HTR-8/SVneo (cell line): ENCODE results near the gene CHAF1A.

Source experiments
- DNase-seq: peaks from one replicate; pipeline ENCODE4 v3.0.0; 2011; ENCODE audit warnings: low spot score, mixed read lengths; ENCODE audit not compliant: insufficient read length
- FAIRE-seq: peaks from 2 replicates; lab custom pipeline; 2011; peaks lifted over from hg19 to GRCh38; lab: Jason Lieb, UNC

The CHAF1A gene

DNA sequence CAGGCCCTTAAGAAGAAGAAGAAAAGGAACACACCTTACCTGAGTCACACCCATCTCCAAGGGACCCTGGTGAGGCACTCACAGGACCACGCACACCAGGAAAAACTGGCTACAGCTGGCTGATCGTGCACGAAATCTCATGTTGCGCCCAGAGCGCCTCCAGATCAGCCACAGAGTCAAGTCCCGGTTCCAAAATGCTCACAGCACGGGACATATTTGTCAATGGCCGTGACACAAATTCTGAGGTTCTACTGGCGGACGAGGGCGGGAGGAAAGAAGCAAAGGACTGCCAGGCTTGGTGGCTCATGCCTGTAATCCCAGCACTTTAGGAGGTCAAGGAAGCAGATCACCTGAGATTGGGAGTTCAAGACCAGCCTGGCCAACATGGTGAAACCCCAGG lies 23.6 kb upstream of the CHAF1A start:
- FAIRE-seq = no peak
- DNase-seq = no peak

DNA sequence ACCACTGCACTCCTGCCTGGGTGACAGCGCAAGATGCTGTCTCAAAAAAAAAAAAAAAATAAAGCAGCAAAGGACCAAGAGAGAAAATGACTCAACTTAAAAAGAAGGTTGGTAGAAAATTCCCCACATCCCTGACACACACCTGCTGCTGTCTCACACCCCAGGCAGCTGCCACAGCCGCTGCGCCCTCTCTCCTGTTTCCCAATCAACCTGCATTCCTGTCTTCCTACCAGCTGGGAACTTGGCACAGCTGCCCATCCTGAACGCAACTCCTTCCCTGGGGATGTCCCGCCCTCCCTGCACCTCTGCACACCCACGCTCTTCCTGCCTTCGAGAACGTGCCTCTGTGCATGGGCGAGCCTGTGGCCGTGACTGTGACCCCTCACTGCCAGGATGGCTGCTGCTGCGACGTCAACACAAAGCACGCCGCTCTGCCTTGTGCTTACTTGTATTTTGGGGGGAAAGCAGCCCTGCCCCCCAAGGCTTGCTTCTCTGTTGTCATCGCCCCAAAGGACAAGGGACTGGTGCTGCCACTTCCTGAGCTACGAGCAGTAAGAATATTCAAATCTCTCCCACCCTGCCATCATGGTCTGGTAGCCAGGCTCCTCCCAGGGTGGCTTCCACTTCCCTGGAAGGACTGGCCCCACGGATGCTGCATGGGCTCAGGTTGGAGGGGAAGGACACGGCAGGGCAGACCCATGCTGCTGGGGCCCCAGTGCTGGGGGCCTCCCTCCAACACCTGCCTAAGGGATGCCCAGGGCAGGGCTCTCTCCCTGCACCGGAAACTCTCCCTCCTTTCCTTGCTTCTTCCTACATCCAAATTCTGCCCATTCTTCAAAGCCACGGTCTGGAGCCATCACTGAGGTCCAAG lies 22.8 kb upstream of the CHAF1A start:
- DNase-seq = no peak
- FAIRE-seq = no peak

DNA sequence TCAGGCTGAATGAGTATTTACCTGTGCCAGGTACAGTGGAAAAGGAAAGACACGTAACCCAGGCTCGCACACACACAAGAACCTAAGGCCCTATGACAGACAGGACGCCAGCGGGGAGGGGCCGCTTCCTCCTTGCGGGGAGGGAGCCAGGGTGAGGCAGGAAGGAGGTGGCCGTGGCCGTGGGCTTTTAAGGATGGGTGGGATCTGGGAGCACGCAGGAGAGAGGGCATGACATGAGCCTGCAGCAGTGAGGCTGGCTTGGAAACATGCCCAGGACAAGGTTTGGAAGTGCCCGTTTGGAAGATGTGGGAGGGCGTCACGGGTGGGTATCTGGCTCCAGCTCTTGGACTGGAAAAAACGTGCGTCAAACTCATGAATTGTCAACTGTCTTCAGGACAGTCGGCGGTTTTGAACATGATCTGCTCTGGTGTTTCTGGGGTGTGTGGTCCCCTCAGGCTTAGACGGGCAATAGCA lies 22.1 kb upstream of the CHAF1A start:
- no peak for FAIRE-seq
- DNase-seq = no peak

DNA sequence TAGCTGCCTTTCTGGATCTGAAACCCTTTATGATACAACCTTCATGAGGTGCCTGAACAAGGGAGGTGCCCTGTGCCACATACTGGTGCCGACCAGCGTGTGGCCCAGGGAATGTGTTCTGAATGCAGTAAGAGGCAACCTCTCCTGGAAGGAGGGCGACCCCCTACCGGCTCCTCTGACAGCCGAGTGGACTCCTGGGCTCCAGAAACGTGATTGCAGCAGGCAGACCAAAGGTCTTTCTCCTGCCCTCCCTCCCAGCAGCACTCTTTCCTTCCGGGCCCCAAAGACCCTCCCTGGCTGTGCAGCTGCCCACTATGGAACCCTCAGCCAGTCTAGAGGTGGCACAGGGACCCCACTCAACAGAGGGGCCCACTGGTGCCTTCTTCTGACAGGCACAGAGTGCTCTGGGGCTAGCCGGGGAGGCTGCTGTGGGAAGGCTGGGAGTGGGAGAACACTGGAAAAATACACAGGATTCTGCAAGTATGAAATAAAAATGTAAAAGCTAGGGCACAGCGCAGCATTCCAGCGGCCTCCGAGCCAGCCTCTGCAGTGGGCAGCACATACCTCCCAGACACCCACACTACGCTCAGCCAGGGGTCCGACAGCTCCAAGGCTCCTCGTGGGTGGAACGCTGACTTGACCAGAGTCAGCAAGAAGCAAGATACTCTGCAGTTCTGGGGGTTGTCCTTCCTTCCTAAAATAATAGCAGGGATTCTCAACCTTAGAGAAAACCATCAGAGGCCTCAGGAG lies 17.0 kb upstream of the CHAF1A start:
- no peak for FAIRE-seq
- no peak for DNase-seq

DNA sequence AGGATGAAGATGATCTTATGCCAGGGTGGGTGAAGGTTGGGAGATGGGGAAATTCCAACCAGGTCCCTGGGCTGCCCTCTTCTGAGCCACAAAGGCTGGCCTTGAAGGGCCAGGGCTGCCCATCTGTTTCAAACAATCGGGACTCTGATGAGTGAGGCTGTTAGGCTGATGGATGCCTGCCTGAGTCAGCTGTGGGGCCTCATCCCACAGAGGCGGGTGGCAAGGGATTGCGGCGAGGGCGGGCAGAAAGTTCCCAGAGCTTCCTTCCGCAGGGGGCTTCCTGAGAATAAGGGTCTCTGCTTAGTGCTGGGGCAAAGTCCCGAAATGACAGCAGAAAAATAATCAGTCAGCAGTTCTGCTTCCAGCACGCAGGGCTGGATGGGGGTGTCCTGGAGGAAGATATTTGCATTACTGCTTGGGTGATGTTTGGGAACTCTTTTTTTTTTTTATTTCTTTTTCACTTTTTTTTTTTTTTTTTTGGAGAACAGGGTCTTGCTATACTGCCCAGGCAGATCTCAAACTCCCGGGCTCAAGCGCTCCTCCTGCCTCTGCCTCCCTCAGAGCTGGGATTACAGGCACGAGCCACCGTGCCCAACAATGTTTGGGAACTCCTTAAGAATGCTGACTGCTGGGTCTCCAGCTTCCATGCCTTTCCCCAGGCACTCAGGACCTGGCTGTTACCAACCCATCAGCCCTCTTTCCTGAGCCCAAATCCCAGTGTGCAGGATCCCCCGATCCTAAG lies 16.2 kb upstream of the CHAF1A start:
- FAIRE-seq (no peak), DNase-seq (no peak)

DNA sequence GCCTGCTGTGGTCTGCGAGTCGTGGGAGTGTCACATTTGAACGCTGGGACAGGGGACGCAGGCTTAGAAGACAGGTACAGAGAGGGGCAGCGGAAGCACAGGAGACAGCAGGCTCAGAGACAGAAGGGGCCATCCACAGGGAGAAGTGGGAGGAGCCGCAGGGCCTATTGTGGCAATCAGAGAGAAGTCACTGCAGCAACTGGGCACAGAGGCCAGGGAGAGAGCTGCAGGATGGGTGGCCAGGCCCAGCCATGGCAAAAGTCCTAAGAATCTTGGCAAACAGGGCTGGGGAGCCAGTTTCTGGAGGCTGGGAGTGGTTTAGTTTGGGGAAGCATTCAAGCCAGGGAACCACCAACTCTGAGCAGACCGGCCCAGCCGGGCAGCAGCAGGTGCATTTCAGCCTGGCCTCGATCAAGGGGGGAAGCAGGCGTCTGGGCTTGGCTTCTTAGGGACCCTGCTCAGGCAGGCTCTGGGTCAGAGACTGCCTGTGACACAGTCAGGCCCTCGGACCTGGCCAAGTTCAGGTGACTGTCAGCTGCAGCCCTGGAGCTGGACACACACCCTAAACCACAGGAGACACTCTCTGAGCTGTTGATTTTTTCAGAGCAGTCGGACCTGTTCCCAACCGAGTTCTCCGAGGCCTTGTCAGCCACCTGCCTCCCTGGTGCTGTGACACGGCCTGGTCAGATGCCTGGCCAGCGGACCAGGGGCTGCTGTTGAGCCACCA lies 13.9 kb upstream of the CHAF1A start:
- DNase-seq = no peak
- FAIRE-seq = no peak

DNA sequence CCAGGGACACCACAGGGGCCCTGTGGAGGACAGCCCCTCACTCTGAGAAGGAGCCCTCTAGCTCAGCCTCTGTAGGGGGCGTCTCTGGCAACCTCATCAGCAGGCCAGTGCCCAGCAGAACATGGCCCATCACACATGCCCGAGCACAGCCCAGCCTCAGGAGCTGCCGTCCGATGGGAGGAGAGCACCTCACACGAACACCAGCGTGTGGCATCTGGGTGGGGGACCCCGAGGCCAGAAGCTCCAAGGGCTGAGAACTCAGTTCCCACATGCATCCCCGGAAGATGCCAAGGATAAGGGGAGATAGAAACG lies 13.4 kb upstream of the CHAF1A start:
- no peak for FAIRE-seq
- no peak for DNase-seq

DNA sequence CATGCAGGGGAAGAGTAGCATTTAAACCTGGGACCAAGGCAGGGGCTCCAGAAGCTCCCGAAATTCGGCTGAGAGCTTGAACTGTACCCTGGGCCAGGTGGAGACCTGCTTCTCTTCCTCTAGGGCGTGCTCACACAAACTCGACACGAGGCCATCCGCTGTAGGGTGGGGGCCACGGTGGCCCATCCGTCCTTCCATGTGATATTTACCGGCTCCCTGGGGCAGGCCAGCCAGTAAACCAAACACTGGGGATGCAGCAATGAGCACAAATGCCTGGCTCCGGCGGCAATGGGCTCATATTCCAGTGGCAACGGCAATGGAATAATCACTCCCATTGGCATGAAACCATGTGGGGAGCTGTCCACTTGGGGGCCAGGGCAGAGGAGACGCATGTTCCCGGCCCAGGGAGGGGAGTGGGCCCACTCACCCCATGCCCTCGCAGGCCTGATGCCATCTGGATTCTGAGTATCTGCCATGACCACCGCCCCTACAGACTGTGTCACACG lies 12.9 kb upstream of the CHAF1A start:
- no peak for DNase-seq
- FAIRE-seq = no peak

DNA sequence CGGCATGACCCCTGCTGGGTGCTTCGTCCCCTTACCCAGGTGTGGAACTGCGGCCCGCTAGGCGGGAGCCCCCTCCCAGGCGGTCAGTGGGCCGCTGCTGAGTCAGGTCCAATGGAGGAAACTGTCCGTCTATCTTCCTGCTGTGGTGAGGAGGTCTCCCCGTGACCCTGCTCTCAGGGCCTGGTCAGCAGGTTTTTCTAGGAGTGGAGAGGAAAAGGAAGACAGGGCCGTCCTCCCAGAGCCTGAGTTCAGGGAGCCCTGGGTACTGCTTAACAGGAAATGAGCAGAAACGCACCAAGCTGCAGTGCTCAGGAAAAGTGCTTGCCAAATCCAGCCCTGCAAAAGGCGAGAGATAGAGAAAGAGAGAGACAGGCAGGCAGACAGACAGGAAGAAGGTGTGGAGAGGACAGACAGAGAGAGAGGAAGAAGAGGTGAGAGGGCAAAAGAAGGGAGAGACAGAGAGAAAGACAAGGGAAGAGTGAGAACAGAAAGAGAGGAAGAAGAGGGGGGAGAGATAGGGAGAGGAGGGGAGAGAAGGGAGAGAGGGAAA lies 12.3 kb upstream of the CHAF1A start:
- no peak for DNase-seq
- FAIRE-seq = no peak

DNA sequence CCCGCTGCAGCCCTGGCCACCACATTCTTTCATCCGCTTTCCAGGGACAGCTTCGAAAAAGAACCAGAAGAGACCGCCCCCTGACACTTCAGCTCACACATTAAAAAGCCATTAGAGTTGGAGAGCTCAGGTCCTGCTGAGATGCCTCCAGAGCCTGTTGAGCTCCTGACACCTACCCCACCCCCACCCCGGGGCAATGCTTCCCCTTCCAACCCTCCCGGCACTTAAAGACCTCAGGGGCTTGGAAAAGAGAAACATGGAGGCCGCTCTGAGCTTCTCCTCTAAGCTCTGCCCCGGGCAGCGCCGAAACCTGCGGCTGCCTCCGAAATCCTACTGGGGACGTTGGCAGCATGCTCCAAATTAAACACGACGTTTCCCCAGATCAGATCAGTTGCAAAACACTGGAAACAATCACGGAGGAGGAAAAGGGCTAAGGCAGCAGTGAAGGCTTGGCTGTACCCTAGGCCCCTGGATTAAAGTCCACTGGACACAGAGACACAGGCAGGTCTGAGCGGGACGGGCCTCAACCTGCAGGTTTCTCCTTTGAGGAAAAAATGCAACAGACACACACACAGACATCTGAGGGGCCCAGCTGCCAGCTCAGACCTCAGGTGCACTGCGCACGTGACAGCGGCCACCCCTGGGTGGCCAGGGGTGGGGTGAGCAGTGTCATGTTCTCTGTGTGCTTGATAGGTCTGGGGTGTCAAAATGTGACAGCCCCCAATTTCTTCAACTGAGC lies 11.7 kb upstream of the CHAF1A start:
- DNase-seq = no peak
- no peak for FAIRE-seq

DNA sequence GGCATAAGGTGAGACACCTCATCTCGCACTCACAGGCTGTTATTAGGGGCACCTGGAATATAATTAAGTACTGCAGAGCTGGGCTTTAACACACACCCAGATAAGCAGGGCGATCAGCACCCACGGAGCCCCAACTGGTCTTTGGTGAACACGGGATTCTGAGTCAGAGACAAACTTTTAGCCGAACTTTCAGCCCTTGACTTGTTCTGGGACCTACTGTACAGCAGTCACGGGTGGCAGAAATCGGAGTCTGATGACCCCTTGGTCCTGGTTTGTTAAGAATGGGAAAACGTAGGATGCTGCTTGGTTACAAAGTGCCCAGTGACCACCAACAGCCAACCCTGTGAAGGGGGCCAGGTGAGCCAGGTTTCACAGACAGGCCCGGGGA lies 11.1 kb upstream of the CHAF1A start:
- DNase-seq = no peak
- FAIRE-seq = no peak

DNA sequence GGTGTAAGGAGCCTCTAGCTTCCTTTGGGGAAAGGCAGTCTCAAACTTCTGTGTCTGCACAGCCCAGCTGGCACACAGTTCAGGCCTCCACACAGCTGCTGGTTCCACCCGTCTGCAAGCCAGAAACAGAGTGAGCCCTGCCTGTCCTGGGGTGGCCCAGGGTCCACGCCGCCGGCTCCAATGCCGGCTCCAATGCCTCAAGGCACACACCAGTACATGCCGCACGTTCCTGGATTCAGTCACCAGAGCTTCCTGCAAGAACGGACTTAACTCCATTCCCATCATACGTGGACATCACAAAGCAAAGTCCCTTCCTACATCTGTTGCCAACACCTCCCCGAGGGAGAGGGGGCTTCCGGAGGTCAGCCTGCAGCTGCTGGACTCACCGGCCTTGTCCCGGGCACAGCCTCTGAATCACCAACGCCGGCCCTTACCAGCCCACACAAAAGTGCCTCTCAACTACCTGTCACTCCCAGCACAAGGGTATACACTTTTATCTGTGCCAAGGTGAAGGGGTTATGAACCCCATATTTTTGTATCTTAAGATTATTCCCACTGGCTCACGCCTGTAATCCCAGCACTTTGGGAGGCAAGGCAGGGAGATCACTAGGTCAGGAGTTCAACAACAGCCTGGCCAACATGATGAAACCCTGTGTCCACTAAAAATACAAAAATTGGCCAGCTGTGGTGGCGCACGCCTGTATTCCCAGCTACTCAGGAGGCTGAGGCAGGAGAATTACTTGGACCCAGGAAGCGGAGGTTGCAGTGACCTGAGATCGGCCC lies 10.5 kb upstream of the CHAF1A start:
- no peak for FAIRE-seq
- no peak for DNase-seq

DNA sequence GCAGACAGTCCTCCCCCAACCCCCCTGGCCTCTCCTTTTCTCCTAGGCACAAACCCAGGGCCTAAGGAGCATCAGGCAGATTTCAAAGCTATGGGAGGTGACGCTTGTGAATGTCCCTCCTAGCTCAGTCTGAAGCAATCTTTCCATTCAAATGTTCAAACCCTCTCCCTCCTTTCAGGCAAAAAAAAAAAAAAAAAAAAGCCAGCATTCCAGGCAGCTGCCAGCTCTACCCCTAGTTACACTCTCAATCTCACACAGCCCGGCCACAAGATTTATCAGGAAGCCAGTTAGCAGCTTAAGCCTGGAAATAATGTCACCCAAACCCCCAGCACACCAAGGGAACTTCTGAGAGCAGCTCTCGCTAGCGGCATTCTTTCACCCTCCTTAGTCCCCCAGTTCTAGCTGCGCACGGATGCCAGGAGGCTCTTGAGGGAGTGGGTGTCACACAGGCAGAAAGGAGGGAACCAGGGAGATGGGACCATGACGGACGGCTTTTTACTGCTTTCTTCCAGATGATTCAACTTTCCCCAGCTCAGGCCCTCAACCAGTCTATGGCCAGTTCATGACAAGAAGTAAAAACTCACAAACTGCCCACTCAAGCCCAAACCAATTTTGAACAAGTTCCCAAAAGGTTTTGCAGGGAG lies 8.4 kb upstream of the CHAF1A start:
- DNase-seq = no peak
- FAIRE-seq = no peak

DNA sequence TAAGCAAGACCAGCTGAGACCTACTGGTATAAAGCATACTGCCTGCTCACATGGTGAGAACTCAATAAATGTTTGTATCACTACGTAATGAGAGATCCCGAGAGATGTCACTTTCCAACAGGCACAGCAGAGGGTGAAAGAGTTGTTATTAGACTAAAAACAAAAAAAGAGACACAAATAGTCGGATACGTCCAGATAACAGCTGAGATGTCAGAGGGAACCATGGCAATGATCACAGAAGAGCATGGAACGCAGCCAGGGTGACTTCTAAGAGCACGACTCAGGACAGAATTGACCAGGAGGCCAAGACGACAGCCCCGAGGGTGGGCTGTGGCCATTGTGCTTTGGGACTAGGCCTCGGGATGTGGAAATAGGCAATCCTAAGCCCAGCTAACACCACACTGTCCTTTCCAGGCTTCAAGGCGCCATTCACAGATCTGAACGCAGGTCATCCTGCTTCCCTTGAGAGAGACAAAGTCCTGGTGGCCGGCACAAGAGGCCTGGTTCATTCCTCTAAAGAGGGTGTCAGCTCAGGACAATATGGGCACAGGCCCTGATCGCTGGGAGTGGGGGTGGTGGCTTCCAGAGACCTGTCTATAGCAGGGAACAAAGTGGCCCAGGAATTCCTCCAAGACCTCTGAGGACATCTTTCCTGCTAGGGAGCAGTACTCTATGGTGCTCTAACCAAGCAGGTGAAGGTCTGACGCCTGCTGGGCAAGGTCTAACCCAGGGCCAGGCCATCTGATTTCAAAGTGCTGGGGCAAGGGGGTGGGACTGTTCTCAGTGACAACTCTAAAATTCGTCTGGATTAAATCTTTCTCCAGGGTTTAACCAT lies 5.3 kb upstream of the CHAF1A start:
- DNase-seq (no peak), FAIRE-seq (no peak)

DNA sequence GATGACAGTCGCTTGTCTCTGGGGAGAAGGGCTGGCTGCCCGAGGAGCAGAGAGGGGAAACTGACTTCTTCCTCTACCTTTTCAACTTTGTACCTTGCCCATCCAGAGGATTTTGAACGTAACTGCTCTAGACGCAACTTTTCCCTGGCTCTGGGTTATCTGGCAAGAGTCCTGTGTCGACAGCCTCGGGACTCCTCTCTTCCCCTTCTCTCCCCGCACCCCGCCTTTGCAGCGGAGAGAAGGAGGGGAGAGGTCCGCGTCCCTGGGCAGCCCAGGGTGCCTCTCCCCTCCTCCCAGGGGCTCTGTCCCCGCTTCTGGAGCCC lies 2.7 kb upstream of the CHAF1A start:
- no peak for FAIRE-seq

DNA sequence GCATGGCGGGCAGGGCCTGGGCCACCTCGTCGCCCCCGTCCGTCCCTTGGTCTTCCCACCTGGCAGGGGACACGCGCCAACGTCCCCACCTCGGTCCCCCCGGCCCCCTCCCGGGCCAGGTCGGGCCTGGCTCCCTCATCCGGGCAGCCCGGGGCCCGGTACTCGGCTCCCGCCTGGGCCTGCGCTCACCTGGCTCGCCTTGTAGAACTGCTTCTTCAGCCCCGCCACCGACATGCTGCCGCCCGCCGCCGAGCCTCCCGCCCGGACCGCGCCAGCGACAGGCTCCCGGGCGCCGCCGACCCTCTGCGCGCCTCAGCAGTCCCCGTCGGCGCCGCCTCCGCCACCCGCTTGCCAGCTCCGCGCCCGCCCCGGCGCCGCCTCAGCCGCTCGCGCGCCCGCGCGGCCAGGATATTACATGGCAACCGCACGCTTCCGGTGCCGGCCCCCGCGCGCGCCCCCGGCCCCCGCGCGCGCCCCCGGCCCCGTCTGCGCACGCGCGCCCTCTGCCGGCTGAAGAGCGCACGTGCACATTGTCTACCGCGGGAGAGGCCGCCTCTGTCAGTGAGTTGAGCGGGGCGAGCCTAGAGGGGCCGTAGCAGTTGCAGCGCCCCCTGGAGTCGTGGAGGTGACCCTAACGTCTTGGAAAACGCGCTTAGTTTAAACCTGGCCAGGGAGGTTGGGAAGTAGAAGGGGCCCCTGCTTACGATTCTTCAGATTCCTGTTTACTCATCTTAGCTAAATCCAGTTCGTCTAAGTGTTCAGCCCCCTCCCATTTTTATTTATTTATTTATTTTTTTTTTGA lies 2.1 kb upstream of the CHAF1A start, which contains the start of gene SH3GL1:
TSS of gene SH3GL1 (minus strand) at position 413 of the 802 bp plus-strand sequence. CDS start at position 234, 179 bp downstream.
- DNase-seq (peak; percentile 71), FAIRE-seq (peak; percentile 16)

More for the DNA sequence above, 2.7 kb upstream of the CHAF1A start:
- DNase-seq = no peak
